Endodermal cell (in vitro differentiated cells): ENCODE results near the gene NFATC2. TPM values are rescaled to one million over a fixed set of nuclear protein-coding genes. Genes with fewer than 3 reads are reported as not detected.

Experiments used
- DNase-seq: peaks from one replicate; pipeline ENCODE4 v3.0.0-alpha.2; 2017
- H3K27ac ChIP-seq: 2 replicates; pipeline ENCODE4 v1.5.1; 2013; ENCODE audit warnings: mild to moderate bottlenecking, low read depth, low read length, moderate library complexity
- H3K27me3 ChIP-seq: 2 replicates; pipeline ENCODE4 v1.6.1; 2013; ENCODE audit warnings: mild to moderate bottlenecking, low read length, moderate library complexity; ENCODE audit not compliant: insufficient read depth, control insufficient read depth, poor library complexity, severe bottlenecking
- H3K36me3 ChIP-seq: 2 replicates; pipeline ENCODE4 v1.7.0; 2013; ENCODE audit warnings: mild to moderate bottlenecking, low read length, moderate library complexity; ENCODE audit not compliant: control insufficient read depth, insufficient read depth
- H3K4me1 ChIP-seq: one replicate; pipeline ENCODE4 v1.7.0; 2013; ENCODE audit warnings: low read length; ENCODE audit not compliant: control insufficient read depth, insufficient read depth
- H3K4me3 ChIP-seq: 2 replicates; pipeline ENCODE4 v1.5.1; 2013; ENCODE audit warnings: mild to moderate bottlenecking, low read length, moderate library complexity
- H3K9ac ChIP-seq: 2 replicates; pipeline ENCODE4 v1.6.1; 2013; ENCODE audit warnings: mild to moderate bottlenecking, low read length, moderate library complexity; ENCODE audit not compliant: poor library complexity, severe bottlenecking; ENCODE audit errors: extremely low read depth
- H3K9me3 ChIP-seq: 2 replicates; pipeline ENCODE4 v1.6.1; 2013; ENCODE audit warnings: mild to moderate bottlenecking, low read length, moderate library complexity; ENCODE audit not compliant: control insufficient read depth
- H3K27ac Mint-ChIP-seq: 2 replicates; pipeline ENCODE4 v1.8.0; 2020; ENCODE audit warnings: mixed read lengths
- H3K27me3 Mint-ChIP-seq: 2 replicates; pipeline ENCODE4 v1.8.0; 2021; ENCODE audit warnings: mild to moderate bottlenecking, mixed read lengths; ENCODE audit not compliant: insufficient read depth
- H3K36me3 Mint-ChIP-seq: 2 replicates; pipeline ENCODE4 v1.8.0; 2020; ENCODE audit warnings: low read depth, mixed read lengths
- H3K4me1 Mint-ChIP-seq: 2 replicates; pipeline ENCODE4 v1.8.0; 2020; ENCODE audit warnings: mixed read lengths
- H3K4me3 Mint-ChIP-seq: 2 replicates; pipeline ENCODE4 v1.8.0; 2020; ENCODE audit warnings: mild to moderate bottlenecking, moderate library complexity, mixed read lengths
- H3K9me3 Mint-ChIP-seq: 2 replicates; pipeline ENCODE4 v1.8.0; 2020; ENCODE audit warnings: mild to moderate bottlenecking, mixed read lengths
- WGBS, 2 experiments: methylation state at CpG; one replicate each; pipeline versions ENCODE4 v1.1.5 to v1.1.7; 2013; ENCODE audit warnings: missing lambda C conversion rate in 2 of 2, mixed read lengths in 1 of 2; ENCODE audit not compliant: insufficient coverage in 1 of 2, insufficient read length in 1 of 2; 5-methylcytosine and 5-hydroxymethylcytosine counted together
- total RNA-seq, 2 donors: library from RNA; stranded (reverse); fragmentation: NEBNext Ultra II Directional in 1 of 2; extraction: Animal tissue kit (Norgen Biotek cat#: 25700) in 1 of 2; gene quantifications; 2 replicates in 1 of 2; 3 replicates in 1 of 2; pipeline ENCODE4 v1.2.1, GENCODE V29; 2021
- TF ChIP-seq, protein P1 (sequence below): fragments of 200-600 bp; sonication (generic); conservative IDR thresholded peaks from 2 replicates; pipeline ENCODE4 v1.5.0; 2021; ENCODE audit warnings: antibody characterized with exemption, mild to moderate bottlenecking

The NFATC2 gene
- total RNA-seq, 2 donors from 2014 or later = 1.5 to 2.1 TPM

DNA sequence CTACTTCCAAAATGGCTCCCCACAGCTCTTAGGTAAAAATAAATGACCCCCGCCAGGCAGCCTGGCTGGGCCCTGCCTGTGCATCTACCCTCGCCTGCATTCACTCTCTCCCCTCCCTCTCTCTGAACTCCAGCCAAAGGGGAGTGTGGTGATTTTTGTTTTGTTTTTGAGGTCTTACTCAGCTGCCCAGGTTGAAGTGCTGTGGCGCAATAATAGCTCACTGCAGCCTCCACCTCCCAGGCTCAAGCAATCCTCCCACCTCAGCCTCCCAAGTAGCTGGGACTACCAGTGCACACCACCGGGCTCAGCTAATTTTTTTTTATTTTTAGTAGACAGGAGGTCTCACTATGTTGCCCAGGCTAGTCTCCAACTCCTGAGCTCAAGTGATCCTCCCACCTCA is 15.8 kb downstream of the NFATC2 start:
- Histone ChIP-seq H3K4me3 (no peak overlapping the region), H3K36me3 (no peaks in the 10 kb centered on the region), H3K27me3 (no peaks in the 10 kb centered on the region), H3K9ac (no peak overlapping the region), H3K4me1 (no peaks in the 10 kb centered on the region), H3K9me3 (no peaks in the 10 kb centered on the region), H3K27ac (no peak overlapping the region)
- H3K4me1 Mint-ChIP-seq = peaks cover 4% of the 10 kb centered on the region
- TF ChIP-seq, protein P1, sequence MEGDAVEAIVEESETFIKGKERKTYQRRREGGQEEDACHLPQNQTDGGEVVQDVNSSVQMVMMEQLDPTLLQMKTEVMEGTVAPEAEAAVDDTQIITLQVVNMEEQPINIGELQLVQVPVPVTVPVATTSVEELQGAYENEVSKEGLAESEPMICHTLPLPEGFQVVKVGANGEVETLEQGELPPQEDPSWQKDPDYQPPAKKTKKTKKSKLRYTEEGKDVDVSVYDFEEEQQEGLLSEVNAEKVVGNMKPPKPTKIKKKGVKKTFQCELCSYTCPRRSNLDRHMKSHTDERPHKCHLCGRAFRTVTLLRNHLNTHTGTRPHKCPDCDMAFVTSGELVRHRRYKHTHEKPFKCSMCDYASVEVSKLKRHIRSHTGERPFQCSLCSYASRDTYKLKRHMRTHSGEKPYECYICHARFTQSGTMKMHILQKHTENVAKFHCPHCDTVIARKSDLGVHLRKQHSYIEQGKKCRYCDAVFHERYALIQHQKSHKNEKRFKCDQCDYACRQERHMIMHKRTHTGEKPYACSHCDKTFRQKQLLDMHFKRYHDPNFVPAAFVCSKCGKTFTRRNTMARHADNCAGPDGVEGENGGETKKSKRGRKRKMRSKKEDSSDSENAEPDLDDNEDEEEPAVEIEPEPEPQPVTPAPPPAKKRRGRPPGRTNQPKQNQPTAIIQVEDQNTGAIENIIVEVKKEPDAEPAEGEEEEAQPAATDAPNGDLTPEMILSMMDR = no peak
- H3K36me3 Mint-ChIP-seq = no peaks in the 10 kb centered on the region
- DNase-seq = no peak
- WGBS, 2 experiments = 91 to 100% methylated on average over 1 to 4 of the region's 4 CpGs
- H3K27ac Mint-ChIP-seq = no peak overlapping the region
- no peaks in the 10 kb centered on the region for H3K9me3 Mint-ChIP-seq
- no peak overlapping the region for H3K4me3 Mint-ChIP-seq
- H3K27me3 Mint-ChIP-seq = no peaks in the 10 kb centered on the region

DNA sequence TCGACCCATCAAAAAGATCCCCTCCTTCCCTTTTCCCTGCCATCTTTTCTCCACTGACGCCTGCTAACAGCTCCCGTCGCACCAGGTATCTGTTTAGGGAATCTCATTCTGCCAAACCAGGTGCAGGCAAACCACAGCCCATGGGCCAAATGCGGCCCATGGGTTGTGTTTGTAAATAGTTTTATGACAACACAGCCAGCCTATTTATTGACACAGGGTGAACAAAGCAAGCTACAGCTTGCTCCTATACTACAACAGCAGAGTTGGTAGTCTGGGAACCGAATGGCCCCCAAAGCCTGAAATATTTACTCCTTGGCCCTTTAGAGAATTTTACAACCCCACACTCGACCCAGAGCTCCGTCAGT is 16.4 kb downstream of the NFATC2 start:
- no peaks in the 10 kb centered on the region for H3K36me3 ChIP-seq
- Mint-ChIP-seq H3K27ac (no peak overlapping the region), H3K4me1 (peaks cover 4% of the 10 kb centered on the region), H3K36me3 (no peaks in the 10 kb centered on the region), H3K27me3 (no peaks in the 10 kb centered on the region), H3K9me3 (no peaks in the 10 kb centered on the region), H3K4me3 (no peak overlapping the region)
- no peak overlapping the region for H3K9ac ChIP-seq
- no peaks in the 10 kb centered on the region for H3K4me1 ChIP-seq
- 90 to 93% methylated on average over 5 to 8 of the region's 8 CpGs for WGBS, 2 experiments
- H3K9me3 ChIP-seq = no peaks in the 10 kb centered on the region
- H3K27ac ChIP-seq = no peak overlapping the region
- no peak for DNase-seq
- TF ChIP-seq, protein P1 = no peak
- no peaks in the 10 kb centered on the region for H3K27me3 ChIP-seq
- no peak overlapping the region for H3K4me3 ChIP-seq

DNA sequence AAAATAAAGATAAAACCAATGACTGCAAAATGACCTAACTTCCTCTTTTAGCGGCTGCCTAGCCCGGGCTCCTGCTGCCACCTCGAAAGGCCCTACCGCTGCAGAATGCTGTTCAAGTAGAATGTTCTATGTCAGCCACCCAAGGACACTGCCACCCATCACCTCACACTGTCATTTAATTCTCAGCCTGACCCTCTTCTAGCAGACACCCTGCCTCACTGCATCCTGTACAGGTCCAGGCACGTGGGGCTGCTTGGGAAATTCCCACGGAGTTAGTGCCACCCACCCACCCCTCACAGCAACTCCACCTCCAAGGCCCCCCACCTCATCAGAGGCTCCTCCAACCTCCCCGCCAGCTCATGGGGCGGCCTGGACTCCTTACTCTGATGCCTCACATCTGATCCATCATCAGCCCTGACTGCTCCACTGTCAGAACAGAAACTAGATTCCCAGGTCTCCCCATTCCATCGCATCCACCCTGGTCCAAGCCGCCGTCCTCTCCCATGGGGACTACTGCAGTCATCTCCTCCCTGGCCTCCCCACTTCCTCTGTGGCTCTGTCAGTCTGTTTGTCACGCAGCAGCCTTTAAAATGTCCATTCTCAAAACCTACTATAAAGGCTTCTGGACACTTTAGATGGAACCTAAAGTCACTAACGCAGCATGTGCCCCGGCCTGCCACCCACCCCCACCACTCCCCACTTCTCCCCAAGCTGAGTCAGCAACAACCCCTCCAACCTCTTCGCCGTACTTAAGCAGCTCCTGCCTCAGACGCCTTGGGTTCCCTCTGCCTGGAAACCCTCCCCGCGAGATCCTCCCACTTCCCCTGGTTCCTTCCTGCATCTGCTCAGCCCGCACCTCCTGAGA is 17.0 kb downstream of the NFATC2 start:
- Mint-ChIP-seq H3K27ac (no peak overlapping the region), H3K4me3 (no peak overlapping the region), H3K4me1 (peaks cover 4% of the 10 kb centered on the region), H3K27me3 (no peaks in the 10 kb centered on the region), H3K36me3 (no peaks in the 10 kb centered on the region), H3K9me3 (no peaks in the 10 kb centered on the region)
- Histone ChIP-seq H3K9me3 (no peaks in the 10 kb centered on the region), H3K9ac (no peak overlapping the region), H3K27ac (no peak overlapping the region), H3K27me3 (no peaks in the 10 kb centered on the region), H3K36me3 (no peaks in the 10 kb centered on the region), H3K4me3 (no peak overlapping the region), H3K4me1 (no peaks in the 10 kb centered on the region)
- TF ChIP-seq, protein P1 = no peak
- WGBS, 2 experiments = 84 to 88% methylated on average over 14 to 20 of the region's 20 CpGs
- no peak for DNase-seq
